Muscle layer of colon (tissue), 2 donors: Measurements from ENCODE around the gene BMP6.

Experiments used
- H3K27ac ChIP-seq: one replicate; pipeline ENCODE4 v1.7.0; 2013; ENCODE audit warnings: low read depth, mild to moderate bottlenecking, low read length, moderate library complexity
- H3K27me3 ChIP-seq, 2 donors: one replicate each; pipeline ENCODE4 v1.7.0; 2013; ENCODE audit warnings: low read length in 2 of 2, mild to moderate bottlenecking in 2 of 2; ENCODE audit not compliant: insufficient read depth in 2 of 2, control insufficient read depth in 1 of 2
- H3K36me3 ChIP-seq: one replicate; pipeline ENCODE4 v1.7.0; 2013; ENCODE audit warnings: mild to moderate bottlenecking, low read length; ENCODE audit not compliant: insufficient read depth
- H3K4me1 ChIP-seq: one replicate; pipeline ENCODE4 v1.7.0; 2013; ENCODE audit warnings: mild to moderate bottlenecking, low read length; ENCODE audit not compliant: insufficient read depth
- H3K4me3 ChIP-seq, 2 donors: one replicate each; pipeline ENCODE4 v1.7.0; 2013; ENCODE audit warnings: low read length in 2 of 2, low read depth in 1 of 2, mild to moderate bottlenecking in 1 of 2, moderate library complexity in 1 of 2
- H3K9ac ChIP-seq: one replicate; pipeline ENCODE4 v1.7.0; 2013; ENCODE audit warnings: low read length
- H3K9me3 ChIP-seq: one replicate; pipeline ENCODE4 v1.7.0; 2013; ENCODE audit warnings: mild to moderate bottlenecking, low read length
- donor health status: abdominal sarcoma.
- donor health status: Adenocarcinoma of cecum.

The BMP6 gene

DNA sequence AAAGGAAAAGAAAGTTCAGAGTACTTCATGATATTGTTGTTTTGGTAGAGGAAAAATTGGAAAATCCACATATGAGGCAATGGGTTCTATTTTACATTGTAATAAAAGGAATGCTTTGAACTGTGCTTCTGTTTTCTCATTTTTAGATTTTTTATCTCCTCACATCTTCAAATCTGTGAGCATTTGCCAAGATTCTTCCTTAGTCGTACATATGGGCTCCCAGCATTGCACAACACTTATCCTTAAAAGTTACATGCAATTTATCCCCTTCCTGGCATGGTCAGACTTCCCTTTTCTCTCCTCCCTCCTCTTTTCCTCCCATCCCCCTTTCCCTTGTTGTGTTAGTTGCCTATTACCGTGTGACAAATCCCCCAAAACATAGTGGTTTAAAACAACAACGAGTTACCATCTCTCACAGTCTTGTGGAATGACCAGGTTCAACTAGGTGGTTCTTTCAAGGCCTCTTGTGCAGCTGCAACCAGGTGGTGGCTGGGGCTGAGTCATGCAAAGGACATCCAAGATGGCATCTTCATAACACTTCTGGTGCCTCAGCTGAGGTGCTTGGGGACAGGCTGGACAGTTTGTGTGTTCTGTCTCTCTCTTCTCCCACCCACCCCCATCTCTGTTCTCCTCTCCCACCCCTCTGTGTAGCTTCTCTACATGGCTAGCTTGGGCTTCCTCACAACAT lies 116.0 kb downstream of the BMP6 start:
- no peaks in the 10 kb centered on the region for H3K4me1 ChIP-seq
- H3K9me3 ChIP-seq: peaks cover 4% of the 10 kb centered on the region
- H3K27ac ChIP-seq: no peak overlapping the region

GRCh38 chr6:7846966-7847818 lies 121.3 kb downstream of the BMP6 start:
- Histone ChIP-seq H3K27me3 (no peaks in the 10 kb centered on the region), H3K36me3 (no peaks in the 10 kb centered on the region), H3K9me3 (peaks cover 7% of the 10 kb centered on the region), H3K27ac (no peak overlapping the region), H3K4me3 (no peak overlapping the region), H3K4me1 (no peaks in the 10 kb centered on the region), H3K9ac (no peak overlapping the region)

More for the DNA sequence above, 116.0 kb downstream of the BMP6 start:
- Histone ChIP-seq H3K27me3 (no peaks in the 10 kb centered on the region), H3K36me3 (no peaks in the 10 kb centered on the region), H3K9ac (no peak overlapping the region), H3K4me3 (no peak overlapping the region)

- Histone ChIP-seq H3K27me3 (no peaks in the 10 kb centered on the region), H3K4me1 (no peaks in the 10 kb centered on the region), H3K27ac (no peak overlapping the region), H3K36me3 (no peaks in the 10 kb centered on the region), H3K4me3 (no peak overlapping the region), H3K9me3 (peaks cover 5% of the 10 kb centered on the region), H3K9ac (no peak overlapping the region)
Observed at GRCh38 chr6:7848229-7848628, 122.3 kb downstream of the BMP6 start.

DNA sequence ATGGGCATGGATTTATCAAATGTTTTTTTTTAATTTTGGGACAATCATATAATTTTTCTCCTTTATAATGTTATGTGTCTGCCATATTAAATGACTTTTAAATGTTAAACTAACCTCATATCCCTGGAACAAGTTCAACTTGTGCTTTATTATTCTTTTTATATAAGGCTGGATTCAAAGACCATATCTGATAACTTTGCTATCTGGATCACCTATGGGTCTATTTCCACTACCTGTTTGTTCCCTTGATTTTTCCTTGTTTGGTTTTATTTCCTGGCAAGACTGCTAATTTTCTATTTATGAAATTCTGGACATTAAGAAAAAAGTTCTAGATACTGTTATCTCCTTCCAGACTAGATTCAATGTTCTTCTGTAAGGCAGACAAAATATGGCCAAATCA lies 125.9 kb downstream of the BMP6 start:
- H3K9me3 ChIP-seq: peaks cover 5% of the 10 kb centered on the region
- no peak overlapping the region for H3K4me3 ChIP-seq
- H3K9ac ChIP-seq: no peak overlapping the region
- no peaks in the 10 kb centered on the region for H3K36me3 ChIP-seq
- H3K27me3 ChIP-seq: no peaks in the 10 kb centered on the region
- no peaks in the 10 kb centered on the region for H3K4me1 ChIP-seq
- no peak overlapping the region for H3K27ac ChIP-seq

DNA sequence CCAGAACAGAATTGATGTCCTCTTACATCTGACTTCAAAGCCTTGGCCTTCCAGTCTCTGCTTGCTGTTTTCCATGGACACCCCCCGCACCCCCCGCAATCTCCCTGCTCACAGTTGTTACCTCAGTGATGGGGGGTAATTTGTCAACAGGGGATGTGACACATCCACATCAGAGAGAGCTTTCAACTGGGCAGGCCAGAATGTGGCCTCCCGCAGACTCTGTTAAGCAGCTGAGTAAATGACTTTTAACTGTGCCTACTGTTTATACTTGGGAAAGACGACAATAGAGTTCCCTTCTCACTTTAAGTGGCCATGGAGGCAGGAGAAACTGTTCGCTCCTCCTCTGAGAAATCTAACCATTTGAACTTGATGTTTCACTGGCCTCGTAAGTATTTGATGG lies 133.7 kb downstream of the BMP6 start:
- Histone ChIP-seq H3K9me3 (no peaks in the 10 kb centered on the region), H3K36me3 (no peaks in the 10 kb centered on the region), H3K4me1 (no peaks in the 10 kb centered on the region), H3K4me3 (no peak overlapping the region), H3K27ac (no peak overlapping the region), H3K9ac (no peak overlapping the region), H3K27me3 (no peaks in the 10 kb centered on the region)

DNA sequence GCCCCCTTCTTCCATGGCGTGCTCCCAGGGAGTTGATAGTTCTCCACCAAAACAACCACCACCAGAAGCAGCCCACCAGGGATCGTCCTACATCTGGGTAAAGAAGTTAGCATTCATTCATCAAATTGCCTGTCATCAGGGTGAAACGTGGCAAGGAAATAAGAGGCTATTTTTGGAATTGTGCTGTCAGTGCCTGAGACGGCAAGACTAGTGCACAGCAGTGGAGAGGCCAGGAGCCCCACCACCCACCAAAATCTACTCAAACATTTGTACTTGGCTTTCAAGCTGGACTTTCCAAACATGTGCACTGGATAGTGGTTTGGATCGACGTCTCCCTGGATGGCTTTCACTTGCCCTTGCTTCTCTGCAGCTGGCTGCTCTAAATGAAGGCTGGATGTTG lies 139.9 kb downstream of the BMP6 start:
- no peak overlapping the region for H3K4me3 ChIP-seq
- H3K9ac ChIP-seq: no peak overlapping the region
- H3K27ac ChIP-seq: no peak overlapping the region
- no peaks in the 10 kb centered on the region for H3K9me3 ChIP-seq
- no peaks in the 10 kb centered on the region for H3K4me1 ChIP-seq
- H3K36me3 ChIP-seq: no peaks in the 10 kb centered on the region
- no peaks in the 10 kb centered on the region for H3K27me3 ChIP-seq

GRCh38 chr6:7866526-7866925 lies 140.6 kb downstream of the BMP6 start:
- H3K27me3 ChIP-seq: no peaks in the 10 kb centered on the region
- no peaks in the 10 kb centered on the region for H3K4me1 ChIP-seq
- H3K36me3 ChIP-seq: no peaks in the 10 kb centered on the region
- H3K27ac ChIP-seq: no peak overlapping the region
- H3K9ac ChIP-seq: no peak overlapping the region
- no peak overlapping the region for H3K4me3 ChIP-seq
- H3K9me3 ChIP-seq: no peaks in the 10 kb centered on the region

DNA sequence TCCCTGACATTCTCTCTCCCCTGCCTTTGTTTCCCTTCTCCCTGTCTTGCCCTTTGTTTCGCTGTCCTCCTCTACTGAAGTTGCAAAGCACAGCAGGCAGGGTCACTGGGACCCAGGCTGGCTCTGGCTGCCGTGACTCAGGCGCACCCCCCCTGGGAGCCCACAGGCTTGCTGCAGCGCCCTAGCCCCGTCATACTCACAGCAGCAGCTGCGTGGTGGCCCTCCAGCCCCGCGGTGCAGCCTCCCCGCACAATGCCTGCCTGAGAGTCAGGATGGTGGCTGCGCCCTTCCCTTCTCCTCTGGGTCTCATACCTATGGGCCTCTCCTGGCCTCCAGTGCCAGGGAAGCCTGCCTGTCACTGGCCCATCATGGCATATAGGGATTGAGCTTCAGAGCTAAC lies 143.0 kb downstream of the BMP6 start:
- Histone ChIP-seq H3K27me3 (no peaks in the 10 kb centered on the region), H3K9ac (no peak overlapping the region)

GRCh38 chr6:7878401-7878964 lies 152.6 kb downstream of the BMP6 start:
- Histone ChIP-seq H3K4me3 (no peak overlapping the region), H3K36me3 (peaks cover 29% of the 10 kb centered on the region), H3K9ac (no peak overlapping the region), H3K27me3 (no peaks in the 10 kb centered on the region), H3K27ac (no peak overlapping the region), H3K4me1 (no peaks in the 10 kb centered on the region), H3K9me3 (no peaks in the 10 kb centered on the region)

More for the DNA sequence above, 143.0 kb downstream of the BMP6 start:
- H3K36me3 ChIP-seq: no peaks in the 10 kb centered on the region
- no peak overlapping the region for H3K27ac ChIP-seq
- no peak overlapping the region for H3K4me3 ChIP-seq
- H3K4me1 ChIP-seq: no peaks in the 10 kb centered on the region
- no peaks in the 10 kb centered on the region for H3K9me3 ChIP-seq

- no peak overlapping the region for H3K9ac ChIP-seq
- peaks cover 35% of the 10 kb centered on the region for H3K36me3 ChIP-seq
- H3K4me3 ChIP-seq: no peak overlapping the region
- H3K4me1 ChIP-seq: no peaks in the 10 kb centered on the region
- no peaks in the 10 kb centered on the region for H3K9me3 ChIP-seq
- H3K27me3 ChIP-seq: no peaks in the 10 kb centered on the region
- H3K27ac ChIP-seq: no peak overlapping the region
Observed at GRCh38 chr6:7879043-7879442, 153.1 kb downstream of the BMP6 start.

- no peak overlapping the region for H3K9ac ChIP-seq
- peaks cover 40% of the 10 kb centered on the region for H3K36me3 ChIP-seq
- H3K27me3 ChIP-seq: no peaks in the 10 kb centered on the region
- H3K27ac ChIP-seq: no peak overlapping the region
- H3K4me3 ChIP-seq: no peak overlapping the region
- no peaks in the 10 kb centered on the region for H3K9me3 ChIP-seq
- H3K4me1 ChIP-seq: no peaks in the 10 kb centered on the region
Observed at GRCh38 chr6:7879579-7879978, 153.7 kb downstream of the BMP6 start.
